Activated naive CD4-positive, alpha-beta T cell (primary cell): Measurements from ENCODE around the gene KRTAP12-2.
"Not testable (repeated sequence)": the region's sequence is repeated elsewhere in the genome, so short reads cannot be mapped to it uniquely, and the experiment has no call there.

Source experiments
- DNase-seq, 4 experiments: peaks; one replicate each; lab custom pipeline; 2025; lab: John Stamatoyannopoulos, UW

The KRTAP12-2 gene

DNA sequence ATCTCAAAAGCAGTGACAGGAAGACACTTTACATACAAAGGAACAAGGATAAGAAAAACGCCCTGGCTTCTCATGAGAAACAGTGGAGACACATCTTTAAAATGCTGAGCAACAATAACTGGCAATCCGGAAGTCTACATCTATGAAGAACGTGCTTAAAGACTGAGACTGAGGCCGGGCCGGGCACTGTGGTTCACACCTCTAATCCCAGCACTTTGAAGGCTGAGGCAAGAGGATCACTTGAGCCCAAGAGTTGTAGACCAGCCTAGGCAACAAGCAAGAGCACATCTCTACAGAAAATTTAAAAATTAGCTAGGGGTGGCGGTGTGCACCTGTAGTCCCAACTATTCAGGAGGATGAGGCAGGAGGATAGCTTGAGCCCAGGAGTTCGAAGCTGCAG is 17.4 kb upstream of the KRTAP12-2 start:
- DNase-seq = no peak

DNA sequence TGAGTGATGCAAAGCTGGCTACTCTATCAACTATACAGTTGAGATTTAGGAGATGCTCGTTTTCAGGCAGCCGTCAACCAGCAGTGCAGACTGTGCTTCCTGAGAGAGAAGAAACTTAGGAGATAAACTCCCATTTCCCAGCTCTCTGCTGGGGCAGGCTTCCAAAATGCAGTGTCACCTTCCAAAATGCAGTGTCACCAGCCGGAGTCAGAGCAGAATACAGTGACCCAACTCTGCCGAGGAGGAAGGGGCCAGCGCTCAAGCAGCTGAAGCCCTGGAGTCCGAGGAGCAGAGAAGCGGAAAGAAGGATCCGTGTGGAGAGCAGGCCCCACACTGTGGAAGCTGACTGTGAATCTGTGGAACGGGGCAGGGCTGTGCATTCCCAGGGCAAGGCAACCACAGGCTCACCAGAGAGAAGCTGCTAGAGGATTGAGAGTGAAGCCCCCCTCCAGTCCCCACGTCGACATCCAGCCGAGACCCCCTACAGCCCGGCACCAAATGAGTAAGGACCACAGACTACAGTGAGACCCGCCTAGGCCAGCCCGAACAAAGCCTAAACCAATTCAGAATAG is 15.9 kb upstream of the KRTAP12-2 start:
- no peak for DNase-seq

DNA sequence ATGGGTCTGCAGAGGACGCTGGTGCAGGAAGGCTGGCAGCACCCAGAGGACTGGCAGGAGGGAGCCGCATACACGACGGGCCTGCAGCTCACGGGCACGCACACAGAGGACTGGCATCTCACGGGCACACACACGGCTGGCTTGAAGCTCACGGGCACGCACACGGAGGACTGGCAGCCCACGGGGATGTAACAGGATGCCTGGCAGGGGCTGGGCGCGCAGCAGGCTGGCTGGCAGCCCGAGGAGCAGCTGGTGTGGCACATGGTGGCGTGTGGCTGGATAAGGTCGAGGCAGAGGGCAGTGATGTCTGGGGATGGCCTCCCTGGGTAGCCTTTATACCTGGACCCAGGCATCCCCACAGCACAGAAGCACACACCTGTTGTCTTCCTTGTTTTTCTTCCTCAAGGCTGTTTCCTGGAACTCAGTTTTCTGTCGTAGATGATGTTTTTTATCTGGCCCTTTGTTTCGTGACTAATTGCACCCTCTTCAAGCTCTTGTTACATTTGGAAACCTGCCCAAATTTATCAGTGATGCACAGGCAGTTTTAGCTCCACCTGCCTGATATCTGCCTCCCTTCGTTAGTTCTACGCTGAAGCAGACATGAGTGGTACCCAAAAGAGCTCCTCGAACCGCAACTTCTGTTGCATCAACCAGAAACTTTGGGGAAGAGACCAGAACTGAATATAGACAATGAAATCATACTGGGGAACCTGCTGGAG is 15.3 kb upstream of the KRTAP12-2 start, which contains the start of gene KRTAP12-1:
Gene KRTAP12-1, minus strand, starts transcription at position 303 of the 719 bp plus-strand sequence. Its CDS starts 40 bp downstream, at position 263.
- DNase-seq = no peak

DNA sequence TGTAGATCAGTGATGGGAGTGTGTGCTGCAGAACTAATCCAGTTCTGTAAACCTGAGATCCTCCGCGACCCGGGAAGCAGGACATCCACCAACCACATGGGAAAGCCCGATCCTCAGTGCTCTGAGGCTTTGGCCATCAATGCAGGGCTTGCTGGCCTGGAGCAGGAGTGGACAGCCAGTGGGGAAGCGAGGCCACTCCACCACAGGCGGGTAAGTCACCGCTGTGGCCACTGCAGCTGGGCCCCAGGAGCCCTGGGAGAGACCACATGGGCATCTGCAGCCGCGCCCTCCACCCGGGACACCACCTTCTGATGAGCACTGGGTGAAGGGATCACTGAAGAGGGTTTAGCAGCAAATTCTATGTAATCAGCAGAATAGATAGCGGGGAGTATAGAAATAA is 14.4 kb upstream of the KRTAP12-2 start:
- DNase-seq = no peak

DNA sequence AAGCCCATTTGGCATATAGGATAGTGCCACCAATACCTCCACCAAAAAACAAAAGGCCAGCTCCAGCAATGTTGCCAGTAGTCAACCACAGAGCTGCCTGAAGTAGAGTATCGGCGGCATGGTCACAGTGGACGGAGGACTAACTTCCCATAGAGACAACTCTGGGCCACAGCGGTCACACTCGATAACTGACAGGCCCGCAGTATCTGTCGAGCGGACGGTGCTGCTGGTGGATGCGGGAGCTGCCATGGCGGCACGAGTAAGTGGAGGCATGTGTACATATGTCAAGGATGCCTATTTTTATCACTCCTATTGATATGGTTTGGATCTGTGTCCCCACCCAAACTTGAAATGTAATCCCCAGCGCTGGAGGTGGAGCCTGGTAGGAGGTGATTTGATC is 11.2 kb upstream of the KRTAP12-2 start:
- no peak for DNase-seq

DNA sequence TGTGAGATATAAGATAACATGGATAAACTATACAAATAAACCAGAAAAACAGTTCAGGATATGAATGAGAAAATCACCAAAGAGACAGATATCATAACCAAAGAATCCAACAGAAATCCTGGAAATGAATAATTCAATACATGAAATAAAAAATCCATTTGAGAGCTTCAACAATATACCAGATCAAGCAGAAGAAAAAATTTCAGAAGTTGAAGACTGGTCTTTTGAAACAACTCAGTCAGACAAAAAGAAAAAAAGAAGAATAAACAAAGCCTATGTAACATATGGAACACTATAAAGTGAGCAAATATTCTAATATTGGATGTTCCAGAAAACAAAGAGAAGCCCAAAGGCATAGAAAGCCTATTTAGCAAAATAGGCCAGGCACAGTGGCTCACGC is 5.2 kb upstream of the KRTAP12-2 start:
- no peak for DNase-seq

DNA sequence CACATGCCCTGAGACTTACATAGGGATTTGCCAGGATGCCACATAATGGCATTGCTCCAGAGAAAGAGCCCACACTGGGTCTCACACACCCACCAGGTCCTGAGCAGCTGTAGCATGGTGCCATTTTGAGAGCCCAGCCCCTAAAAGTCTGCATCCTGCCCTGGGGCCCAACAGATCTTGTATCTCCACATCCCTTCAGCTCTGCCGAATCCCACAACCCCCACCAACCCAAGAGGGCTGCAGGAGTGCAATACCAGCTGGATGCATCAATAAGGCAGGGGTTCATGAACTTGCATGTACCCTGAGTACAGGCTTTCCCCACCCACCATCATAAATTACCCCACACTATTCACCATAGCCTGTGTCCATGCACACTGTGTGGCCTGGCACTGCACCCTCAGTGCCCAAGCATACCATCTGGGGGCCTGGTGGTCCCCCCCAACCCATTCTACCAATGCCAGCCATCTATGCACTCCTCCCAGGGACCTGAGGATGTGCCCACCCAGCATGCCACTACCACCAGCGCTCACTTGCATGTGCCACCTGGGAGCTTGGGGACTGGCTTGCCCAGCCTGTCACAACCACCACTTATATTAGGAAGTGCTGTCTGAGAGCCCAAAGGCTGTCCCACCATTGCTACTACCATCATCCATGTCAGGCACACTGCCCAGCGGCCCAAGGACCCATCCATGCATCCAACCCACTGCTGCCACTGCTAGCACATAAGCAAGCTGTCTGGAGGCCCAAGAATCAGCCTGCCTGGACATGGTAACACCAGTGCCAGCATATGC is 4.1 kb upstream of the KRTAP12-2 start:
- DNase-seq = no peak

DNA sequence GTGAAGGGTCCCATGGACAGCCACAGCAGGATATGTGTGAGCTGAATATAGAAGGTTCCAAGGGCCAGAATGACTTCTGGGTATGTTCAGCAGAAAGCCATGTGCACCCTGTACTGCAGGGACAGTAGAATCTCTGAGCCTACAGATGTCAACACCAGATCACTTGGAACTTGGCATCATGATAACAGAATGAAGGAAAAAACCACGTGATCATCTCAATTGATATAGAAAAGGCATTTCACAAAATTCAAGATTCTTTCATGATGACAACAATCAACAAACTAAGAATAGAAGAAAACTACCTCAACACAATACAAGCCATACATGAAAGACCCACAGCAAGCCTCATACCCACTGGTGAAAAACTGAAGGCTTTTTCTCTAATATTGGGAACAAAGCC is 885 bp upstream of the KRTAP12-2 start:
- DNase-seq = no peak

DNA sequence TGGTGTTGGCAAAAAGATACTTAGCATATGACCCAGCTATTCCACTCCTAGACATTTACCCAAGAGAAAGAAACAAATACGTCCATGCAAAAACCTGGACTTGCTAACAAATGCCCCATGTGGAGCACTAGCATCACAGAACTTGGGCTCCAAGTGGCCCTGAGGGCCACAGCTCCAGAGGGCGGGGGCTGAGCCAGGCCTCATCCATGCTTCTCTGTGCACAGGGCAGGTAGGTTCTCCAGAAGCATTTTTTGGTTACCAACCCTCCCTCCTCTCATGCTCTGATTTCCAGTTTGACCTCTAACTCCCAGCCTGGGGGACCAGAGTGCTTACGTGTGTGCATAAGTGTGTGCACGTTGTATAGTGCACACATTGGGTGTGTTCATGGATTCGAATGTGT is 2.0 kb downstream of the KRTAP12-2 start:
- no peak for DNase-seq

DNA sequence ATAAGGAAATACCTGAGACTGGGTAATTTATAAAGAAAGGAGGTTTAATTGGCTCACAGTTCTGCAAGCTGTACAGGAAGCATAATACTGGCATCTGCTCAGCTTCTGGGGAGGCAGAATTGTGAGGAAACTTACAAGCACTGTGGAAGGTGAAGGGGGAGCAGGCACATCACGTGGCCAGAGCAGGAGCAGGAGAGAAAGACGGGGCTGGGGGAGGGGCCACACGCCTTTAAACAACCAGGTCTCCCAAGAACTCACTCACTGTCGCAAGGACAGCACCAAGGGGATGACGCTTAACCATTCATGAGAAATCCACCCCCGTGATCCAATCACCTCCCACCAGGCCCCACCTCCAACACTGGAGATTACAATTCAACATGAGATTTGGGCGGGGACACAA is 5.2 kb downstream of the KRTAP12-2 start:
- DNase-seq = not testable (repeated sequence)

DNA sequence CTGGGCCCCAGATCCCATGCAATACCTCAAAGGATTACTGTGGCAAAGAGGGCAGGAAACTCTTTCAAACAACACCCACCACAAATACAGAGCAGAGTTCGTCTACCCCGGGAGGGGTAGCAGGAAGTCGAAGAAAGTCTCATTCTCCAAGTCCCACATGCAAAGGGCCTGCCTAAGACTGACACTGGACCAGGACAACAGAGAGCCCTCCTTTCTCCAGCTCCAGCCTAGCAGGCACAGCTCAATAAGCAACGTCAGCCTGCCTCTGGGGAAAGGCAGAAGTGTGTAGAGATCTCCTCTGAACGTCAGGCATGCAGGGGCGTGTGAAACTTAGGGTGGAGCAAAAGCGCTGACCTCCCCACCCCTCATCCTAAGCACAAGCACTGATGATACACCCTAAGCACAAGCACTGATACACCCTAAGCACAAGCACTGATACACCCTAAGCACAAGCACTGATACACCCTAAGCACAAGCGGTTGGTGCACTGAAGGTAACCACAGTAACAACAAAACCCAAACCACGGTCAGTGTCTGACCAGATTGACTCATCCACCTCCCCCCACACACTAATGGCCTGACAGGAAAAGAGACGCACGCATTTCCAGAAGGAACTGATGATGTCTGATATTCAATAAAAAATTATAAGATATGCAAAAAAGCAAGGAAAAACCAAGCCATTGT is 7.7 kb downstream of the KRTAP12-2 start:
- no peak for DNase-seq

DNA sequence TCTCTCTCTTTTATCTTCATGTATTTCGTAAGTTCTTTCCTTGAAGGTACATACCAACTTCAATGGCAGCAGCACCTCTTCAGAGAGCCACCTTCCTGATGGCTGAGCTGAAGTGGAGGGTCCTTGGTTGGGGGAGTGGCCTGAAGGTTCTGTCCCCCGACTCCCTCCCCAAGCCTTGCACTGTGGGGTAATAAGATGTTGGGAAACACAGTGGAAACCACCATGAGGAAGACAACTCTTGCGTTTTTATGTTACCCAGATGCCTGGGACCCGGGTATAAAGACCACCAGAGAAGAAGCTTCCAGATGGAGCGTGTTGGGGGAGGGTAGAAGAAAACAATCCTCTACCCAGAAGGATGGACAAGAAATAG is 8.2 kb downstream of the KRTAP12-2 start:
- no peak for DNase-seq

DNA sequence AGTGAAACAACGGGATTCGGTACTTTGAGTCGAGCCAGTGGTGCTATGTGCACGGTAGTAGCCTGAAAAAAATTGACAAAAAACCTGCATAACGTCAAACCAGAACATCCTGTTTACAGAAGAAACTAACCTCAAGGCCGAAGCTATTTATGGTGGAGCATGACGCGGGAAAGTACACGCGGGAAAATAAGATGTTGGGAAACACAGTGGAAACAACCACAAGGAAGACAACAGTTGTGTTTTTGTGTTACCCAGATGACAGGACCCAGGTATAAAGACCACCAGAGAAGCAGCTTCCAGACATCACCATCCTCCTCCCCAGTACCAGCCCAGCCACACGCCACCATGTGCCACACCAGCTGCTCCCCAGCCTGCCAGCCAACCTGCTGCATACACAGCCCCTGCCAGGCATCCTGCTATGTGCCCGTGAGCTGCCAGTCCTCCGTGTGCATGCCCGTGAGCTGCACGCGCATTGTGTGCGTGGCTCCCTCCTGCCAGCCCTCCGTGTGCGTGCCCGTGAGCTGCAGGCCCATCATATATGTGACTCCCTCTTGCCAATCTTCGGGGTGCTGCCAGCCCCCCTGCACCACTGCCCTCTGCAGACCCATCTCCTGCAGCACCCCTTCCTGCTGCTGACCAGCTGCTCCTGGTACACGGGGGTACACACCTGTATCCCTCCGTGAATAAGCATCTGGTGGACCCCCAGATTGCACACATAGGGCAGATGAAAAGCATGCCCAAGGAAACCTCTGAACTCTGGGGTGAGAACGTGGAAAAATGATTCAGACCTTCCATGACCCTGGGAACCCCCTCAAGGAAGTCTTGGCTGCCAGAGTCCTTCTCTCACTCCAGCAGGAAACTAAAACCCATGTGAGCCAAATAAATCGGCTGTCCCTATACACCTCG is 8.8 kb downstream of the KRTAP12-2 start, which contains the start of gene KRTAP12-3:
Gene KRTAP12-3, plus strand, starts transcription at position 298 of the 906 bp plus-strand sequence. Its CDS starts 48 bp downstream, at position 346.
- DNase-seq = peak in 2 of 4 experiments; percentile 23 to 33

DNA sequence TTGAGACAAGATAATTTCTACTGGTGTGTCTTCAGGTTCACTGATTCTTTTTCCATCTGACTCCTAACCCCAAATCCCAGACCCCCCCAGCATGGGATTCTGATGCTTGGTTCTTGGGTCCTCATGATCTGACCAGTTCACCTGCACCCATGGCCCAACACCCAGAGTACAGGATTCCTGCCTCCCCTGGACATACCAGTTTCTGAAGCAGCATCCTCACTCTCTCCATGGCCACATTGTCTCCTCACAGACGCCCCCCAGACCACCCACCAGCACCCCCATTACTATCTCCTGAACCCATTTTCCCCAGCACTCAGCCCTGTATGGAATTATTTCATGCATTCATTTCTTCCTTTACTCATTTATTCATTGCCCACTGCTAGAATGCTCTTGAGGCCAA is 9.9 kb downstream of the KRTAP12-2 start:
- no peak for DNase-seq

DNA sequence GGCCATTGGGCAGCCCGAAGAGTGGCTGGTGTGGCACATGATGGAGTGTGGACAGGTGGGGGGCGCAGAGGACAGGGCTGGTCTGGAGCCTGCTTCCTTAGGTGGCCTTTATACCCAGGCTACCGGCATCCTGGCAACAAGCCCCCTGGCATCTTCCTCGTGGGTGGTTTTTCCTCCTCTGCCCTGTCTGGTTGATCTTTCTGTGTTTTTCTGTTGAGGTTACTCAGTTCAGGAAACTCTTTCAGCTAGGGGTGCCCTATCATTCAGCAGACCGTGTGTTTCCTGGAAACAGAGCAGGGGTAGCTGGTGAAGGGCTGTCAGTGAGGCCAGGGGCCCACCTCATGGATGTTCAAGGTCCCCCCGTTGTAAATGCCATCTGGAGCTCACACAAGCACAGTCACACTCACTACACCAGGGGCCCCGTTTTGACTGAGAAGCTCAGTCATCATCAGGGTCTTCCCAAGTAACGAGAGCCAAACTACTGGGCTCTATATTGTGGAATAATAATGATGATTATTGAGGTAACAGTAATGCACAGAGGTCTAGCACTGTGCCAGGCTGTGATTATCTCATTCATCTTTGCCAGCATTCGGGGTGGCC is 12.1 kb downstream of the KRTAP12-2 start, which contains the start of gene KRTAP12-4:
Gene KRTAP12-4, minus strand, starts transcription at position 84 of the 600 bp plus-strand sequence. Its CDS starts 45 bp downstream, at position 39.
- no peak for DNase-seq

DNA sequence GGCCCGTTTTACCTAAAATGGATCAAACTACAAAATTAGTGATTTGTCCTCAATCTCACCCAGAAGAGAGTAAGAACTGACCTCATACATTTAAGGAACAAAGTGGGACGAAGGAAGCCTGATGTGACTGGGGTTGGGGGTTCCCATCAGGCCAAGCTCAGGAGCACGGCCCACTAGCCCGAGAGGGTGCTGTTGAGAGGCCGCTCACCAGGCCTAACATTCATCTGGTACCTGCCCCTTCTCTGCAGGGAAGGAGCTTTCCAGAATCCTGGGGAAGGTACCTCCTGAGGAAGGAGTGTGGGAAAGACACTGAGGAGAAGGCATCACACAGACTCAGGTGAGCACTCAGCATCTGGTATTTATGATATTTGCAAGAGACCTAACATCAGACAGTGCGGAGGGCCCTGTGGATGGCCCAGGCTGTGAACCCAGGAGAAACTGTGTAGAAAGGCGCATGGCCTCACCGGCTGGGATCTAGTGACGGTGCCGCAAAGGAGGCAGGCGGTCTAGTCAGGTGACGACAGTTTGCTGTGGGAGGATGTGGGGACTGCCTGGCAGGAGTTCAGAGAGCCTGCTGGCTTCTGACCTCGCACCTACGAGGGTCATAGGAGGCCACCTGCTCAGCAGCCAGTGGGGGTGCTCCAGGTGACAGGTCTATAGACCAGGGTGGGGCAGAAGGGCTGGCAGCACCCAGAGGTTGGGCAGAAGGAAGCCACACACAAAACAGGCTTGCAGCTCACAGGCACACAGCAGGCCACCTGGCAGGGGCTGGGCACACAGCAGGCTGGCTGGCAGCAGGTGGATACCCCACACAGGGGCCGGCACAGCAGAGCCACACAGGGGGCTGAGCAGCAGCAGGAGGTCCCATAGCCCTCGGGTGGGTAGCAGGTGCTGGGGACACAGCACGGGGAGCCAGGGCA is 12.8 kb downstream of the KRTAP12-2 start:
- peak in 2 of 4 experiments; percentile 25 to 33 for DNase-seq

DNA sequence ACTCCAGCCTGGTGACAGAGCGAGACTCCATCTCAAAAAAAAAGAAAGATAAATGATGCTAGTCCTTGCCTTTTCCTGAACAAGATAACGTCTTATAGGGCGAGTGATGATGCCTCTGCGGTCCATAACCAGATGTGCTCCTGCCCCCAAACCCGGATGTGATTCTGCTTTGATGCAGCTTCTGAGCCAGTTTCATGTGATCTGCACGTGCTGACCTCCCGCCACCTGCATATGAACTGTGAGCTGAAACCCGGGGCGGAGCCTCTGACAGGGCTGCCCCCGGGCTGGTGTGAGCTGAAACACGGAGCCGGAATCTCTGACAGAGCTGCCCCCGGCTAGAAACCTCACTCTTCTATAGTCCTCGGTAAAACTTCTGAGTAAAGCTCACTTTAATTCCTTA is 13.6 kb downstream of the KRTAP12-2 start:
- DNase-seq = no peak

DNA sequence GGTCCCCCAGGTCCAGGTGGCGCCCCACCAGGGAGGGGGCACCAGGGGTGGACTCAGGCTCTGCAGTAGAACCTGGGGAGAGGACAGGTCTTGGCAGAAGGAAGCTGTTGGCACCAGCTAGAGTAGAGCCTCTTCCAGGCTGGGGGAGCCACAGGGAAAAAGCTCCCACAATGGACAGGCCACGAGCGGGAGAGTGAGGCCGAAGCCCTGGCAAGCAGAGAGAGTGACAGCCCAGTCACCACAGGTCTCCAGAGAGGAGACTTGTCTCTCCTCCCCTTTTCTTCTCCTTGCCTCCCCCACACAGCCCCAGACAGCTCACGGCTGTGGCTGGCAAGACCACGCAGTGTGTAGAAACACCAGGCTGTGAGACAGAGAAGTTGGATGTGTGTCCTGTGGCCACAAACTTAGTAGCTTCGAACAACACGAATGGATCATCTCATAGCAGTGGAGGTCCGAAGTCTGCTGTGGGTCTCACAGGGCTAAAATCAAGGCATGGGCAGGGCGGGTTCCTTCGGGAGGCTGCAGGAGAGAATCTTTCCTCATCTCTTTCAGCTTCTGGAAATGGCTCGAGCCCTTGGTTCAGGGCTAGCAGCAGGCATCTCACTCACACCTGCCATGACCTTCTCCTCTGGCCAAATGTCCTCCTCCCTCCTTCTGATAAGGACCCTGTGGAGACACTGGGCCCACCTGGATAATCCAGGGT is 15.6 kb downstream of the KRTAP12-2 start:
- no peak for DNase-seq
